ENCODE data around the gene GALP.
"Not testable (repeated sequence)": the region's sequence is repeated elsewhere in the genome, so short reads cannot be mapped to it uniquely, and the experiment has no call there.

GALP gene

GRCh38 chr19:56148096-56148495, 27.7 kb upstream of the GALP start:
- Histone ChIP-seq H3K27me3 (ENCODE audit: control insufficient read depth, insufficient read depth, low read length) (no peaks in the 10 kb centered on the region), H3K4me3 (ENCODE audit: low read depth, low read length) (no peak overlapping the region), H3K9ac (ENCODE audit: low read length) (no peak overlapping the region), H3K9me3 (ENCODE audit: control insufficient read depth, insufficient read depth, low read depth, low read length) (no peaks in the 10 kb centered on the region), H3K4me1 (ENCODE audit: control insufficient read depth, insufficient read depth, low read length) (peaks cover 9% of the 10 kb centered on the region), H3K27ac (ENCODE audit: low read depth, low read length) (no peak overlapping the region), H3K36me3 (ENCODE audit: control insufficient read depth, insufficient read depth, low read length) (peaks cover 24% of the 10 kb centered on the region)

DNA sequence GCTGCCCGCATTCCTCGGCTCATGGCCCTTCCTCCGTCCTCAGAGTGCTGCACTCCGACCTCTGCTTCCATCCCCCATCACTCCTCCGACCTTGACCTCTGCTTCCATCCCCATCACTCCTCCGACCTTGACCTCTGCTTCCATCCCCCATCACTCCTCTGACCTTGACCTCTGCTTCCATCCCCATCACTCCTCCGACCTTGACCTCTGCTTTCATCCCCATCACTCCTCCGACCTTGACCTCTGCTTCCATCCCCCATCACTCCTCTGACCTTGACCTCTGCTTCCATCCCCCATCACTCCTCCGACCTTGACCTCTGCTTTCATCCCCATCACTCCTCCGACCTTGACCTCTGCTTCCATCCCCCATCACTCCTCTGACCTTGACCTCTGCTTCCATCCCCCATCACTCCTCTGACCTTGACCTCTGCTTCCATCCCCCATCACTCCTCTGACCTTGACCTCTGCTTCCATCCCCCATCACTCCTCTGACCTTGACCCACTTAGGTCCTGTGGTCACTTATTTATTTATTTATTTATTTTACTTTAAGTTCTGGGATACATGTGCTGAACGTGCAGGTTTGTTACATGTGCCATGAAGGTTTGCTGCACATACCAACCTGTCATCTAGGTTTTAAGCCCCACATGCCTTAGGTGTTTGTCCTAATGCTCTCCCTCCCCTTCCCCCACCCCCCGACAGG, 26.7 kb upstream of the GALP start:
- peaks cover 24% of the 10 kb centered on the region for H3K36me3 ChIP-seq (ENCODE audit: control insufficient read depth, insufficient read depth, low read length)
- not testable (repeated sequence) for H3K9me3 ChIP-seq (ENCODE audit: control insufficient read depth, insufficient read depth, low read depth, low read length); H3K9ac ChIP-seq (ENCODE audit: low read length); H3K27ac ChIP-seq (ENCODE audit: low read depth, low read length); H3K27me3 ChIP-seq (ENCODE audit: control insufficient read depth, insufficient read depth, low read length); H3K4me3 ChIP-seq (ENCODE audit: low read depth, low read length)
- peaks cover 19% of the 10 kb centered on the region for H3K4me1 ChIP-seq (ENCODE audit: control insufficient read depth, insufficient read depth, low read length)

DNA sequence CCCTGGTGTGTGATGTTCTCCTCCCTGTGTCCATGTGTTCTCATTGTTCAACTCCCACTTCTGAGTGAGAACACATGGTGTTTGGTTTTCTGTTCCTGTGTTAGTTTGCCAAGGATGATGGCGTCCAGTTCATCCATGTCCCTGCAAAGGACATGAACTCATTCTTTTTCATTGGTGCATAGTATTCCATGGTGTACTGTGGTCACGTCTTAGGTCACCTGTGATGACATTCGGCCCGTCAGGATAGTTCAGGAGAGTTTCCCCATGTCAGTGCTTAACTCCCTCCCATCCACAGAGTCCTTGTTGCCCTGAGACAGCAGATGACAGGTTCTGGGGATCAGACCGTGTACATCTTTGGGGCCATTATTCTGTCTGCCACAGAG, 26.2 kb upstream of the GALP start:
- H3K36me3 ChIP-seq (ENCODE audit: control insufficient read depth, insufficient read depth, low read length): peaks cover 27% of the 10 kb centered on the region
- no peaks in the 10 kb centered on the region for H3K27me3 ChIP-seq (ENCODE audit: control insufficient read depth, insufficient read depth, low read length)
- H3K9me3 ChIP-seq (ENCODE audit: control insufficient read depth, insufficient read depth, low read depth, low read length): no peaks in the 10 kb centered on the region
- H3K4me3 ChIP-seq (ENCODE audit: low read depth, low read length): no peak overlapping the region
- peaks cover 19% of the 10 kb centered on the region for H3K4me1 ChIP-seq (ENCODE audit: control insufficient read depth, insufficient read depth, low read length)
- H3K9ac ChIP-seq (ENCODE audit: low read length): no peak overlapping the region
- no peak overlapping the region for H3K27ac ChIP-seq (ENCODE audit: low read depth, low read length)

DNA sequence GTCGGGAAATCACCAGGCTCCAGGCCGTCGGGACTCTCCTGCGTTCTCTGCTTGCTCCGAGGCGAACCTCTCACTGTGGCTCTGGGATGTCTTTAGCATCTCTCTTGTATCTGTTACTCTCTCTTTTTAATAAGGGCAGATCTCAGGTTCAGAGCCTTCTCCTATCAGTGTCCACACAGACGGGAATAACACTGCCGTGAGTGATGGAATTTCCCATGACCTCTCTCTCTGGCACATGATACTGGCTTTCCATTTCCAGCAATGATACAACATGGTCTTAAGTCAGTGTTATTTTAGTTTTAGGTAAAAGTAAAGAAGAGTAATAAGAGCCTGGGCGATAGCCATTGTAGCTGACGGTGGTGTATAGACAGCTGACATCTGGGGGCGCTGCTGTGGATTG, 25.4 kb upstream of the GALP start:
- no peaks in the 10 kb centered on the region for H3K9me3 ChIP-seq (ENCODE audit: control insufficient read depth, insufficient read depth, low read depth, low read length)
- peaks cover 32% of the 10 kb centered on the region for H3K36me3 ChIP-seq (ENCODE audit: control insufficient read depth, insufficient read depth, low read length)
- peaks cover 19% of the 10 kb centered on the region for H3K4me1 ChIP-seq (ENCODE audit: control insufficient read depth, insufficient read depth, low read length)
- no peaks in the 10 kb centered on the region for H3K27me3 ChIP-seq (ENCODE audit: control insufficient read depth, insufficient read depth, low read length)
- no peak overlapping the region for H3K9ac ChIP-seq (ENCODE audit: low read length)
- H3K27ac ChIP-seq (ENCODE audit: low read depth, low read length): no peak overlapping the region
- H3K4me3 ChIP-seq (ENCODE audit: low read depth, low read length): no peak overlapping the region

DNA sequence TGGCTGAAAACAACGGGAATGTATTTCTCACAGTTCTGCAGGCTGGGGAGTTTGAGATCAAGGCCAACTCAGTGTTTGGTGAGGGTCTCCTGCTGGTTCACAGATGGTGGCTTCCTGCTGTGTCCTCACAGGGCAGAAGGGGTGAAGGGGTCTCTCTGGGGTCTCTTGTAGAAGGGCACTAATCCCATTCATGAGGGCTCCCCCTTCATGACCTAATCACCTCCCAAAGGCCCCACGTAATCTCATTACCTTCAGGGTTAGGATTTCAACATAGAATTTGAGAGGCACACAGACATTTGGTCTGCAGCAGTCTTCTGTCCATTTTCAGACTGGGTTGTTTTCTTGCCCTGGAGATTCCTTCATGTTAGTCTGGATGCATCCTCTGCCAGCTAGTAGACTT, 23.2 kb upstream of the GALP start:
- Histone ChIP-seq H3K9me3 (ENCODE audit: control insufficient read depth, insufficient read depth, low read depth, low read length) (no peaks in the 10 kb centered on the region), H3K27me3 (ENCODE audit: control insufficient read depth, insufficient read depth, low read length) (no peaks in the 10 kb centered on the region), H3K36me3 (ENCODE audit: control insufficient read depth, insufficient read depth, low read length) (peaks cover 36% of the 10 kb centered on the region), H3K4me3 (ENCODE audit: low read depth, low read length) (no peak overlapping the region), H3K4me1 (ENCODE audit: control insufficient read depth, insufficient read depth, low read length) (peaks cover 19% of the 10 kb centered on the region), H3K9ac (ENCODE audit: low read length) (no peak overlapping the region), H3K27ac (ENCODE audit: low read depth, low read length) (peak overlapping the region; percentile 24; the same call in 1 of the 2 replicates)

GRCh38 chr19:56153507-56153906, 22.3 kb upstream of the GALP start:
- Histone ChIP-seq H3K9ac (ENCODE audit: low read length) (peak overlapping the region; percentile 7), H3K36me3 (ENCODE audit: control insufficient read depth, insufficient read depth, low read length) (peaks cover 36% of the 10 kb centered on the region), H3K27me3 (ENCODE audit: control insufficient read depth, insufficient read depth, low read length) (no peaks in the 10 kb centered on the region), H3K4me1 (ENCODE audit: control insufficient read depth, insufficient read depth, low read length) (peaks cover 19% of the 10 kb centered on the region), H3K4me3 (ENCODE audit: low read depth, low read length) (no peak overlapping the region), H3K27ac (ENCODE audit: low read depth, low read length) (peak overlapping the region; percentile 24; the same call in 1 of the 2 replicates), H3K9me3 (ENCODE audit: control insufficient read depth, insufficient read depth, low read depth, low read length) (no peaks in the 10 kb centered on the region)

DNA sequence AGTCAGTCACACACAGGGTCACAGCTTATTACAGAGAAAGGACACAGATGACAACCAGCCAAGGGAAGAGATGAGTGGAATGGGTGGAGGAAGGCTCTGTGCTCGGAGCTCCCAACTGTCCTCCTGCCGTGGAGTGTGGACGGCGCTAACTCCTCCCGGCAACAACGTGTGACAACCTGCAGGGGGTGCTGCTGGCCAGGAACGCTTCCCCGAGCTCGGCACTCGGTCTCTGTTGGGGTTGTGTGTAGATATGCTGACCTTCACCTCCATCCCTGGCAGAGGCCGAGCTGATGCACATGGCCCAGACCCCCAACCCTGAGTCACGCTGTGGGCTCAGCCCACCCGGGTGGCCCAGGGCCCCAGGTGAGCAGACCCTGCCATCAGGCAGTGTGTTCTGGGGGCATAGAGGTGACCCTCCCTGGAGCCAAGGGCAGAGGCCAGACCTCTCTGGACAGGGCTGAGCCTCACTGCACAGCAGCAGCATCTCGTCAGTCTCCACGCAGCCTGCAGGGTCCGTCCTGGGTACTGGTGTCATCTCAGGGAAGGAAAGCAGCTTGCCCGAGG, 20.6 kb upstream of the GALP start:
- no peak overlapping the region for H3K4me3 ChIP-seq (ENCODE audit: low read depth, low read length)
- no peaks in the 10 kb centered on the region for H3K27me3 ChIP-seq (ENCODE audit: control insufficient read depth, insufficient read depth, low read length)
- H3K36me3 ChIP-seq (ENCODE audit: control insufficient read depth, insufficient read depth, low read length): peaks cover 43% of the 10 kb centered on the region
- H3K9ac ChIP-seq (ENCODE audit: low read length): no peak overlapping the region
- no peaks in the 10 kb centered on the region for H3K9me3 ChIP-seq (ENCODE audit: control insufficient read depth, insufficient read depth, low read depth, low read length)
- H3K4me1 ChIP-seq (ENCODE audit: control insufficient read depth, insufficient read depth, low read length): peaks cover 19% of the 10 kb centered on the region
- no peak overlapping the region for H3K27ac ChIP-seq (ENCODE audit: low read depth, low read length)

DNA sequence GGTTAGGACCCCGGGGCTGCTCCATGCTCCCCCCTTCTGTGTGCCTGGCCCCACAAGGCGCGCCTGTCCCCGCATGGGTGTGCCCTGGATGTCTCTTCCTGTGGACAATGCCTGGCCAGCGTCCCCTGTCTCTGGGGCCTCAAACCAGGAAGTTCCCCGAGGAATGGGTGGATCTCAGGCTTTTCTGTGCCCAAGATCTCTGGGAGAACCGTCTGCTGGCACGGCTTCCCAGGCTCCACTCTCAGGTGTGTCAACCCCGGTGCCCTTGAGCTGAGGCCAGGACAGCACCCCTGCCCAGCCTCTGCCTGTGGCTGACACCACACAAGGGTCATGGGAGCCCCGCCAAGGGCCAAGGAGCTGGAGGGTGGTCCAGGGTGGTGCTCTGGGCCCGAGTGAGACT, 19.0 kb upstream of the GALP start:
- no peak overlapping the region for H3K4me3 ChIP-seq (ENCODE audit: low read depth, low read length)
- no peak overlapping the region for H3K9ac ChIP-seq (ENCODE audit: low read length)
- peaks cover 52% of the 10 kb centered on the region for H3K36me3 ChIP-seq (ENCODE audit: control insufficient read depth, insufficient read depth, low read length)
- no peaks in the 10 kb centered on the region for H3K9me3 ChIP-seq (ENCODE audit: control insufficient read depth, insufficient read depth, low read depth, low read length)
- no peak overlapping the region for H3K27ac ChIP-seq (ENCODE audit: low read depth, low read length)
- peaks cover 19% of the 10 kb centered on the region for H3K4me1 ChIP-seq (ENCODE audit: control insufficient read depth, insufficient read depth, low read length)
- no peaks in the 10 kb centered on the region for H3K27me3 ChIP-seq (ENCODE audit: control insufficient read depth, insufficient read depth, low read length)

DNA sequence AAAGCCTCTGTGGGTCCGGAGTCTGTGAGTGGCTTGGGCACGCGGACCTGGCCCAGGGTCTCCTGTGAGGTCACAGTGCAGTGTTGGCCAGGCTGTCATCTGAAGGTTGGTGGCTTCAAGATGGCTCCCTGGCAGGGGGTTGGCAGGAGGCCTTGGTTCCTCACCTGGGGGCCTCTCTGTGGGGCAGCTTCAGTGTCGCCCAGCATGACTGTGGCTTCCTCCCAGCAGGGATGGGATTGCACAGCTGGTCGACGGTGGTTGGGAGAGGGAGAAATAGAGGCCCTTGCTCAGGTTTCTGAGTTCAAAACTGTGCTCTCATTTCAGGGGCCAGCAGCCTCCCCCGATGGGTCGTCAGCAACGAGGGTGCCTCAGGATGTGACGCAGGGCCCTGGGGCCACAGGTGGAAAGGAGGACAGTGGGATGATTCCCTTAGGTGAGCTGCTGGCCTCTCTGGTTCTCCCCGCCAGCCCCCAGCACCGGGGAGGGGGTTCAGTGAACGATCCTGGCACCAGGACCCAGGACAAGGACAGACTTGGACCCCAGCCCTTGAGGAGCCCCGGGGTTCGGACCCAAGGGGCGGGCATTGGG, 17.5 kb upstream of the GALP start:
- Histone ChIP-seq H3K4me1 (ENCODE audit: control insufficient read depth, insufficient read depth, low read length) (peaks cover 8% of the 10 kb centered on the region), H3K9me3 (ENCODE audit: control insufficient read depth, insufficient read depth, low read depth, low read length) (no peaks in the 10 kb centered on the region), H3K27me3 (ENCODE audit: control insufficient read depth, insufficient read depth, low read length) (no peaks in the 10 kb centered on the region), H3K27ac (ENCODE audit: low read depth, low read length) (no peak overlapping the region), H3K4me3 (ENCODE audit: low read depth, low read length) (no peak overlapping the region), H3K9ac (ENCODE audit: low read length) (no peak overlapping the region), H3K36me3 (ENCODE audit: control insufficient read depth, insufficient read depth, low read length) (peaks cover 52% of the 10 kb centered on the region)

- Histone ChIP-seq H3K36me3 (ENCODE audit: control insufficient read depth, insufficient read depth, low read length) (peaks cover 52% of the 10 kb centered on the region), H3K4me3 (ENCODE audit: low read depth, low read length) (no peak overlapping the region), H3K9me3 (ENCODE audit: control insufficient read depth, insufficient read depth, low read depth, low read length) (no peaks in the 10 kb centered on the region), H3K4me1 (ENCODE audit: control insufficient read depth, insufficient read depth, low read length) (no peaks in the 10 kb centered on the region), H3K27me3 (ENCODE audit: control insufficient read depth, insufficient read depth, low read length) (no peaks in the 10 kb centered on the region), H3K27ac (ENCODE audit: low read depth, low read length) (no peak overlapping the region), H3K9ac (ENCODE audit: low read length) (no peak overlapping the region)
Measured at GRCh38 chr19:56159009-56159559, 16.7 kb upstream of the GALP start.

DNA sequence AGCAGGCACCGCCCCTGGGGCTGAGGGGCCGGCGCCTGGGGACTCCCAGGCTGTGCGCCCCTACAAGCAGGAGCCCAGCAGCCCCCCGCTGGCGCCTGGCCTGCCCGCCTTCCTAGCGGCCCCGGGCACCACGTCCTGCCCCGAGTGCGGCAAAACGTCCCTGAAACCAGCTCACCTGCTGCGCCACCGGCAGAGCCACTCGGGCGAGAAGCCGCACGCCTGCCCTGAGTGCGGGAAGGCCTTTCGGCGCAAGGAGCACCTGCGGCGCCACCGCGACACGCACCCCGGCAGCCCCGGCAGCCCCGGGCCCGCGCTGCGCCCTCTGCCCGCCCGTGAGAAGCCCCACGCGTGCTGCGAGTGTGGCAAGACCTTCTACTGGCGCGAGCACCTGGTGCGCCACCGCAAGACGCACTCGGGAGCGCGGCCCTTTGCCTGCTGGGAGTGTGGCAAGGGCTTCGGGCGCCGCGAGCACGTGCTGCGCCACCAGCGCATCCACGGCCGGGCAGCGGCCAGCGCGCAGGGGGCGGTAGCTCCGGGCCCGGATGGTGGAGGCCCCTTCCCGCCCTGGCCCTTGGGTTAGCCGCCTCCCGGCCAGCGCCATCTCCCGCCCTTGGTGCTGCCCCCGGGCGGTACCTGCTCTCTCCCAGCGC, 16.1 kb upstream of the GALP start:
- no peak overlapping the region for H3K4me3 ChIP-seq (ENCODE audit: low read depth, low read length)
- H3K9me3 ChIP-seq (ENCODE audit: control insufficient read depth, insufficient read depth, low read depth, low read length): no peaks in the 10 kb centered on the region
- no peaks in the 10 kb centered on the region for H3K4me1 ChIP-seq (ENCODE audit: control insufficient read depth, insufficient read depth, low read length)
- peaks cover 49% of the 10 kb centered on the region for H3K36me3 ChIP-seq (ENCODE audit: control insufficient read depth, insufficient read depth, low read length)
- H3K27me3 ChIP-seq (ENCODE audit: control insufficient read depth, insufficient read depth, low read length): no peaks in the 10 kb centered on the region
- no peak overlapping the region for H3K27ac ChIP-seq (ENCODE audit: low read depth, low read length)
- no peak overlapping the region for H3K9ac ChIP-seq (ENCODE audit: low read length)

Measured in HUES6 (cell line).